ENCODE measurements around the gene UBTD2. TPM values are rescaled to one million over a fixed set of nuclear protein-coding genes. Genes with fewer than 3 reads are reported as not detected.
A peak's percentile ranks its signal among the peaks of the same experiment; 100 is the strongest.

Gene UBTD2
- total and polyA plus RNA-seq, 11 donors, result 5.0 to 13.3 (median 9.7) TPM

DNA sequence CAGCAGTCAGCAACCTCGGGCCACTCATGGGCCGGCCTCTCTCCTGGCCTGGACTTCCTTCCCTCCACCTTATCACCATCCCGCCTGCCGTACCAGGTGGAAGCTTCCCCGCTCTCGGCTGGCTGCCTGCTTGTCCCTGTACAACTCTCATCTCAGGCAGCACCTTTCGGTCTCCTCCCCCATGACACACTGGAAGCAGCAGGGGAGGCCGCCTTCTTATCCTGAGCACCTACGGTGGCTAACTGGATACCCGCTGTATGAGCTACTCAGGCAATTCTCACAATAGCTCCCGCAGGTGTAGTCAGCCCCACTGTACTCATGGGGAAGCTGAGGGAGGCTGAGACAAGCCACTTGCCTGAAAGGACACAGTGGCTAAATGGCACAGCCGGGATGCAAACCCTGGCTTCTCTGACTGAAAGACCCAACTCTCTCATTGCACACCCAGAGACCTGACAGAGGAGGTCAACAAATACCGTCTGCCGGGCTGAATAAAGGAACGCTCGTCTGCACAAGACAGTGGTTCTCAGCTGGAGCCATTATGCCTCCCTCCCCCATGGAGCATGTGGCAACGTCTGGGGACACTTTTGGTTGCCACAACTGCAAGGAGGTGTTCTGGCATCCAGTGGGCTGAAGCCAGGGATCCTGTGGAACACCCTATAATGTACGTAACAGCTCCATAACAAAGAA lies 105.1 kb downstream of the UBTD2 start:
- Histone ChIP-seq H3K36me3 (peaks cover 0 to 4% (median 0%) of the 10 kb centered on the region in 9 donors), H3K27me3 (no peaks in the 10 kb centered on the region), H3K4me1 (peaks cover 5 to 95% (median 44%) of the 10 kb centered on the region in 12 donors), H3K27ac (peak overlapping the region in 10 of 12 donors; percentile 62 to 93 (median 80)), H3K4me3 (peak overlapping the region in 1 of 12 donors; percentile 46), H3K9me3 (no peaks in the 10 kb centered on the region)
- intact Hi-C loops (cut with DNase I), result loop anchor here in 1 of 10 donors (5.0 kb wide), 1 partner anchor 56 kb away; no protein-coding TSS in a partner anchor
- ATAC-seq, result no peak
- DNase-seq, result no peak
- TF ChIP-seq, protein P1, sequence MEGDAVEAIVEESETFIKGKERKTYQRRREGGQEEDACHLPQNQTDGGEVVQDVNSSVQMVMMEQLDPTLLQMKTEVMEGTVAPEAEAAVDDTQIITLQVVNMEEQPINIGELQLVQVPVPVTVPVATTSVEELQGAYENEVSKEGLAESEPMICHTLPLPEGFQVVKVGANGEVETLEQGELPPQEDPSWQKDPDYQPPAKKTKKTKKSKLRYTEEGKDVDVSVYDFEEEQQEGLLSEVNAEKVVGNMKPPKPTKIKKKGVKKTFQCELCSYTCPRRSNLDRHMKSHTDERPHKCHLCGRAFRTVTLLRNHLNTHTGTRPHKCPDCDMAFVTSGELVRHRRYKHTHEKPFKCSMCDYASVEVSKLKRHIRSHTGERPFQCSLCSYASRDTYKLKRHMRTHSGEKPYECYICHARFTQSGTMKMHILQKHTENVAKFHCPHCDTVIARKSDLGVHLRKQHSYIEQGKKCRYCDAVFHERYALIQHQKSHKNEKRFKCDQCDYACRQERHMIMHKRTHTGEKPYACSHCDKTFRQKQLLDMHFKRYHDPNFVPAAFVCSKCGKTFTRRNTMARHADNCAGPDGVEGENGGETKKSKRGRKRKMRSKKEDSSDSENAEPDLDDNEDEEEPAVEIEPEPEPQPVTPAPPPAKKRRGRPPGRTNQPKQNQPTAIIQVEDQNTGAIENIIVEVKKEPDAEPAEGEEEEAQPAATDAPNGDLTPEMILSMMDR (IDR thresholded peaks at IDR 0.05), result no peak
- TF ChIP-seq POLR2A (IDR thresholded peaks at IDR 0.05), result no peak
- 62 to 84% (median 80%) methylated on average over 12 to 18 of the region's 18 CpGs for WGBS, 4 donors

DNA sequence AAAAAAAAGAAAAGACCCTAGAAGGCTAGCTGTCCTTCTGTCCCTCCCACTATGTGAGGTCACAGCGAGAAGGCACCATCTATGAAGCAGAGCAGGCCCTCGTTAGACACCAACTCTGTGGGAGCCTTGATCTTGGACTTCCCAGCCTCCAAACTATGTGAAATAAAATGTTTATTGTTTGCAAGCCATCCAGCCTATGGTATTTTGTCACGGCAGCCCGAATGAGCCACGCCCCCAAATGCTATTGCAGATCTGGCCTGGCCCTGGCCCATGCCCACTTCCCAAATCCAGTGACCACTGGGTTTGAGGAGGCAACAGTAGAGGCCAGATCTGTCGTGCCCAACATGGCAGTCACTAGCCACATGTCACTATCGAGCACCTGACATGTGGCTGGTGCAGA lies 106.4 kb downstream of the UBTD2 start:
- DNase-seq (no peak), ATAC-seq (no peak)
- Histone ChIP-seq H3K4me1 (peaks cover 5 to 99% (median 49%) of the 10 kb centered on the region in 12 donors), H3K27me3 (no peaks in the 10 kb centered on the region), H3K27ac (peak overlapping the region in 1 of 12 donors; percentile 93), H3K9me3 (no peaks in the 10 kb centered on the region), H3K36me3 (peaks cover 0 to 4% (median 0%) of the 10 kb centered on the region in 9 donors), H3K4me3 (no peak overlapping the region)
- whole genome bisulfite sequencing, 4 donors, result 87 to 91% (median 89%) methylated on average over 7 of the region's 7 CpGs
- intact Hi-C loops (cut with DNase I), result loop anchor here in 1 of 10 donors (5.0 kb wide), 1 partner anchor 55 kb away; no protein-coding TSS in a partner anchor
- TF ChIP-seq, protein P1 (IDR thresholded peaks at IDR 0.05), result no peak

DNA sequence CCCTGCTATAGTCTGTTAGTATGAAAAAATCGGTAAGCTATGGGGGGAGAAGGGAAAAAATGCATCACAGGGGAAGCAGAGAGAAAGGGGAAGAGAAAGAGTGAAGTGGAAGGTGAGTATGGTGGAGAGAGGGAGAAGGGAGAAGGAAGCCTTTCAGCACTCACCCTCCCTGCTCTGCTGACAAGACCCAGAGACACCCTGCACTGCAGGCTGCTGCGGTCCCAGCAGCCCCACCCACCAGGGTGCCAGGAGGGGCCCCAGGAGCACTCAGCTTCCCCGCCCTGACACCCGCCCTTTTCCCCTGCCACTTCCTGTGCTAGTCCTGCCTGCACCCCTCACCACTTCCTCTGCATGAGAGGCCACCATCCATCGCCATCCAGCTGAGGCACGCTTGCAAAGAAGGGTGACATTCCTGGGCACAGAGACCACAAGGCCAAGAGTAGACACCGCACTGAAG lies 108.3 kb downstream of the UBTD2 start:
- H3K27ac ChIP-seq, result peak overlapping the region in 8 of 12 donors; percentile 28 to 93 (median 71)
- H3K36me3 ChIP-seq, result peaks cover 0 to 9% (median 0%) of the 10 kb centered on the region in 9 donors
- H3K9me3 ChIP-seq, result no peaks in the 10 kb centered on the region
- no peaks in the 10 kb centered on the region for H3K27me3 ChIP-seq
- DNase-seq (peak in 4 of 5 donors; percentile 68 to 87 (median 70)), ATAC-seq (peak in 3 of 4 donors; percentile 18 to 47 (median 38))
- 49 to 64% (median 62%) methylated on average over 7 of the region's 7 CpGs for WGBS, 4 donors
- H3K4me1 ChIP-seq, result peaks cover 5 to 96% (median 45%) of the 10 kb centered on the region in 12 donors
- H3K4me3 ChIP-seq, result peak overlapping the region in 6 of 12 donors; percentile 2 to 48 (median 36)
- TF ChIP-seq POLR2A (IDR thresholded peaks at IDR 0.05), result no peak
- TF ChIP-seq, protein P1 (IDR thresholded peaks at IDR 0.05), result no peak
- intact Hi-C loops (cut with DNase I), result loop anchor here in 1 of 10 donors (5.0 kb wide), 1 partner anchor 53 kb away; no protein-coding TSS in a partner anchor

DNA sequence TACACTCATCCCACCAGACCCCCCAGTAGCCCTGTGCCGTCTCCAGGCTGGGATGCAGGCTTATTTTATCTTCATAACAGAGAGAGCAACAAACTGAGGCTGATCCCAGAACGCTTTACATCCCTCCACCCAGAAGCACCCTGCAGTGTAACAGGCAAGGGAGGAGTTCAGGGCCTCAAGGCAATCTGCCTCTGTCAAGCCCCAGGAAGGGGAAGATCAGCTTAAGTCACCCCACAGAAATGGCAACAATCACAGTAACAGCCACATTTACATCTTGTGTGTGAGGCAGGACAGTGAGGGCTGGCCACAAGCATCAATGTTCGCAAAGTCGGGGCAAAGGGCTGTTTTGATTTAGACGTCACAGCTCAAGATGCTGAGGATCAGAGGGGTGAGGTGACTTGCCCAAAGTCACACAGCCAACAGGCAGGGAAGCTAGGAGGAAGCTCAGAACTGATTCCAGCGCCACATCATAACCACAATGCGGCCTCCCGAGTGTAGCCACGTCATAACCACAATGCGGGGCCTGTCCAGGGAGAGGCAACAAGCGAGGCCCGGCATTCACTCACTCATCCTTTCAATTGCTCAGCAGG lies 109.9 kb downstream of the UBTD2 start:
- no peaks in the 10 kb centered on the region for H3K27me3 ChIP-seq
- H3K9me3 ChIP-seq, result no peaks in the 10 kb centered on the region
- peaks cover 5 to 96% (median 37%) of the 10 kb centered on the region in 12 donors for H3K4me1 ChIP-seq
- peak overlapping the region in 10 of 12 donors; percentile 44 to 93 (median 69) for H3K27ac ChIP-seq
- WGBS, 4 donors, result 83 to 88% (median 86%) methylated on average over 11 to 12 of the region's 12 CpGs
- H3K36me3 ChIP-seq, result peaks cover 0 to 15% (median 0%) of the 10 kb centered on the region in 9 donors
- intact Hi-C loops (cut with DNase I), result no loop called here
- DNase-seq (peak in 3 of 5 donors; percentile 34 to 72 (median 54)), ATAC-seq (no peak)
- no peak for TF ChIP-seq POLR2A (IDR thresholded peaks at IDR 0.05)
- TF ChIP-seq, protein P1 (IDR thresholded peaks at IDR 0.05), result no peak
- H3K4me3 ChIP-seq, result peak overlapping the region in 1 of 12 donors; percentile 48

Measured in heart left ventricle (tissue), 16 donors.